Measurements from ENCODE around the gene RPN2.

The RPN2 gene

DNA sequence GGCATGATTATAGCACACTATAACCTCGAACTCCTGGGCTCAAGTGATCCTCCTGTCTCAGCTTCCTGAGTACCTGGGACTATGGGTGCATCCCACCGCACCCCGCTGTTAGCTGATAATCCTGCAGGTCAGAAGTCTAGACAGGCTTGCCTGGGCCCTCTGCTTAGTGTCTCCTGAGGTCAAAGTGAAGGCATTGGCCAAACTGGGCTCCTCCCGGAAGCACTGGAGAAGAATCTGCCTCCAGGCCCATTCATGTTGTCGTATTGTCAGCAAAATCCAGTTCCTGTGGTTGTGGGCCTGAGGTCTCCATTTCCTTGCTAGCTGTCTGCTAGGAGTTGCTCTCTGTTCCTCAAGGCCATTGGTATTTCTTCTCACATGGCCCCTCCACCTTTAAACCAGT lies 6.6 kb downstream of the RPN2 start:
- DNase-seq: no peak

DNA sequence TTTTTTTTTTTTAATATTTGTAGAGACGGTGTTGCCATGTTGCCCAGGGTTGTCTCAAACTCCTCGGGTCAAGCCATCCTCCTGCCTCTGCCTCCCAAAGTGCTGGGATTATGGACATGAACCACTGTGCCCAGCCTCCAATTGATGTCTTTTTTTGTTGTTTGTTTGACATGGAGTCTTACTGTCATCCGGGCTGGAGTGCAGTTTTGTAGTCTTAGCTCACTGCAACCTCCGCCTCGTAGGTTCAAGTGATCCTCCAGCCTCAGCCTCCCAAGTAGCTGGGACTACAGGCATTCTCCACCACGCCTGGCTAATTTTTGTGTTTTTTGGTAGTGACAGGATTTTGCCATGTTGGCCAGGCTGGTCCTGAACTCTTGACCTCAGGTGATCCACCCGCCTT lies 9.7 kb downstream of the RPN2 start:
- DNase-seq: no peak

GRCh38 chr20:37189416-37190016 lies 10.4 kb downstream of the RPN2 start:
- no peak for DNase-seq

GRCh38 chr20:37190354-37191112 lies 11.4 kb downstream of the RPN2 start:
- DNase-seq: no peak

DNA sequence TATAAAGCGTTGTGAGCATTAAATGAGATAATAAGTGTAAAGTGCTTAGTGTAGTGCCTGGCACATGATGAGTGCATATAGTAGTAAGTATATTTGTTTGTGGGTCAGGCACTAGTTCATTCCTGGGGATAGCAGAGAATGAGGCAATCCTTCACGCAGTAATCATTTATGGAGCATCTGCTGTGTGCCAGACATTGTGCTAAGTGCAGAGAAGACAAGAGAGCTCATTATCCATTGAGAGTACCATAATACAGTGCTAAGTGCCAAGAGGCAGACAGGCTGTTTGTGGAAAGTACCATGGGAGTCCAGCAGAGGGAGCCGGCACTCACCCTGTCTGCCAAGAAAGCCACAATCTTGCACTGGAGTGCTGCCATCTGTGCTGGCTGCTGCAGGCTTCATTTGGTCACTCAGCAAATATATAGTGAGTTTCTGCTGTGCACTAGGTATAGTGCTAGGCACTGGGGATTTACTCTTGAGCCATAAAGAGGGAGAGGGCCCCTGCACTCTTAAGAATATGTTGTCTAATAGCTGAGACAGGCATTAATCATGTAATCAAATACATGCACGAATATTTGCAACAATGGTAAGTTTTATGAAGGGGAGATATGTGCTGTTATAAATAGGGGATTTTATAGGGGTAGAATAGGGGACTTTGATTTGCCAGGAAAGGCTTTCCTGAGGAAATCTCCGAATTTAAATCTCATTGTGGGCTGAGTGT lies 13.2 kb downstream of the RPN2 start:
- peak; percentile 87 for DNase-seq

DNA sequence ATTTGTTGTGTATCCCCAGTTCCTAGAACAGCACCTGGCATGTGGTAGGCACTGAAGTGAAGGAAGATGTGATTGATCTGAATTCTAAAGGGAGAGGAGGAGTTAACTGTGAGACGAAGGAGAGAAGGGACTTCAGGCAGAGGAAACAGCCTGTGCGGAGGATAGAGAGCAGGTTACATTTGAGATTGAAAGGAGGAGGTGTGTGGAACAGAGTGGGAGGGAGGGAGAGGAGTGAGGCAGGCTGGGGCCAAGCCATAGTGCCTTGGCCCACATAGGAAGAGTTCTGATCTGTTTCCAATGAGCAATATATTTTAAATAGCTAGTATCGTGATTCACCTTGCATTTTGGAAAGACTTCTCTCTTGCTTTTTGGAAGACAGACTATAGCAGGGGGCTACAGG lies 14.1 kb downstream of the RPN2 start:
- DNase-seq: no peak

- DNase-seq: no peak
Observed at GRCh38 chr20:37193821-37194220, 14.7 kb downstream of the RPN2 start.

GRCh38 chr20:37194621-37195417 lies 15.7 kb downstream of the RPN2 start:
- no peak for DNase-seq

DNA sequence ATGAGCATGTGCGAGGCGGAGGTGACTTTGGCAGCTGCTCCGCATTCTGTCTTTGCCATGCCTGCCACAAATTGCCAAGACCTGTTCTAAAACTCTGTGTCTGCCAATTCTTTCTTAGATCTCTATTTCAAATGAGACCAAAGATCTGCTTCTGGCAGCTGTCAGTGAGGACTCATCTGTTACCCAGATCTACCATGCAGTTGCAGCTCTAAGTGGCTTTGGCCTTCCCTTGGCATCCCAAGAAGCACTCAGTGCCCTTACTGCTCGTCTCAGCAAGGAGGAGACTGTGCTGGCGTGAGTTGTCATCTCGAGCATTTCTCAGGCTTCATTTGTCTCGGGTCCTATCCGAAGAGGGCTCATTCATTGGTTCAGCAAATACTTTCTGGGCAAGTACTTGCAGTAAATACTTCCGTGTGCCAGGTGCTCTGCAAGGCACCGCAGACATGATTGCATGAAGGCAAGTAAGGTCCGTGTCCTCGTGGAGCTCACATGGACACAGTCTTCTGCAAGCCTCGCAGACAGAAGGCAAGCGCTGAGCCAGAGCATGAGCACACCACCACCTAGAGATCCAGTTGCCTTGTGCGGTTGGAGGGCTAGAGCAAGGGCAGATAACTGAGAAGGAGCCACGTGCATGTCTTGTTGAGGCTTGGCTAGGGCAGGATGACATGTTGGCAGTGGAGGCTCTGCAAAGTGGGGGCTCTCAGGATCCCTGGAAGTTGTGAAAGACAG lies 20.0 kb downstream of the RPN2 start:
- DNase-seq: no peak

- no peak for DNase-seq
Observed at GRCh38 chr20:37200376-37200775, 21.2 kb downstream of the RPN2 start.

DNA sequence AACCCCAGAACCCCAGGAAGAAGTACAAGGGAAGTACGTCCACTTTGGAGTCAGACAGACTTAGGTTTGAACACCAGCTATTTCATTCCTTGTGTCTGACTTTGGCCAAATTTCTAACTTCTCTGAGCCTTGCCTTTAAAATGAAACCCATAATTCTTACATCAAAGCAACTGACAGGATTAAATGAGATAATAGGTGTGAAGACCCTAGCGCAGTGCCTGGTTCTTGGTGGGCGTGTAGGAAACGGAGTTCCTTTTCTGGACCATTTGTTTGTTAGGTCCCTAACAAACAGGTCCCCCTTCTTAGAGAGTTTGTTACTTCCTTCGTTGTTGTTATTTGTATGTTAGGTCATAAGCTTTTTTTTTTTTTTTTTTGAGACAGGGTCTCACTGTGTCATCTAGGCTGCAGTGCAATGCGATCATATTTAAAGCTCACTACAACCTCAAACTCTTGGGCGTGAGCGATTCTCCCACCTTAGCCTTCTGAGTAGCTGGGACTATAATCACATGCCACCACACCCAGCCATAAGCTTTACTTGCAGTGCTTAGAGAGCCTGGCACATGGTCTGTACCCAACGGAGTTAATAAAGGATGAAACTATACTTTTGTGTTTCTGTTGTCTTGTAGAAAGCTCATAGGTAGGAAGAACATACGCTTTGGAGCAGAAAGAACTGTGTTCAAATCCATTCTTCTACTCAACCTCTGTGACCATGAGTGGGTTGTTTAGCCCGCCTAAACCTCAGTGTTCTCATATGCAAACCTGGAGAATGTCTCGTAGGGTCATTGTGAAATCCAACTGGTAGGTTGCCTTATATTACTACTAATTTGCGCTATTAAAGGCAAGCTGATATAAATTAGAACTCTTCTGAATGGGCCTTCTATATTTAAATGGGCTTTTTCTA lies 22.0 kb downstream of the RPN2 start:
- no peak for DNase-seq

GRCh38 chr20:37201827-37202162 lies 22.7 kb downstream of the RPN2 start:
- no peak for DNase-seq

GRCh38 chr20:37202267-37202943 lies 23.3 kb downstream of the RPN2 start:
- DNase-seq: peak; percentile 97

DNA sequence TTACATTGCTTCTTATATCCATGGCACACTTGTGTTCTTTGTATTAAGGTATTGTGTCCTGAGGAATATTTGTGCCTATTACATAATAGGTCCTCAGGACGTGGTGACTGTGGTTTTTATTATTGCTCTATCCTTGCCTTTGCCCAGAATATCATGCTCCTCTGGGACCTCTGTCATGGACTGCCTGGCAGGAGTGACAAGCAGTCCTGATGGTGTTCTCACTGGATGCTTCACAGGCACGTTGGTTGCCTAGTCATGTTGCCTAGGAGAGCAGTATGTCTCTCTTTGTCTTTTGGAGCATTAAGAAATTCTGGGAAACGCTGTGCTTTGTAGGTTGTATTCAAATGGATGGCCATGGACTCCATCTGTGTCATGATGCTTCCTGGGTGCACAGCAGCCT lies 24.9 kb downstream of the RPN2 start:
- no peak for DNase-seq

DNA sequence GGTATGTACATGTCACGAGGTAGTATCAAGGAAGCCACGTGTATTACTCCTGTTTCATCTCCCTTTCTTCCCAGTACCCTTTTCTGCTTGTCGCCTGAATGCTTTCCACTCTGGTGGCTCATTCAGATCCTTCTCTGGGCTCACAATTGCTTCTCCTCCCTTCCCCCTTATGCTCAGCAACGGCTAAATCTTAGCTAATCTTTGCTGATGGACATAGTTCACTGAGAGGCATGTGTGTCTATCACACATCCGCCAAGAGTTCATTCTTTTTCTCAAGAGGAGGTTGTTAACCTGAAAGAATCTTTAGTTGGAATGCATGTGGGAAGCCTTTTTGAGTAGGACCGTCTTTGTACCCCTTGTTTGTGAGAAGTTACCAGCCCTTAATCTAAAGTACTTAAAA lies 26.0 kb downstream of the RPN2 start:
- DNase-seq: no peak

GRCh38 chr20:37205794-37206193 lies 26.7 kb downstream of the RPN2 start:
- DNase-seq: no peak

GRCh38 chr20:37207171-37207570 lies 28.0 kb downstream of the RPN2 start:
- DNase-seq: no peak

GRCh38 chr20:37209193-37209592 lies 30.1 kb downstream of the RPN2 start:
- DNase-seq: no peak

DNA sequence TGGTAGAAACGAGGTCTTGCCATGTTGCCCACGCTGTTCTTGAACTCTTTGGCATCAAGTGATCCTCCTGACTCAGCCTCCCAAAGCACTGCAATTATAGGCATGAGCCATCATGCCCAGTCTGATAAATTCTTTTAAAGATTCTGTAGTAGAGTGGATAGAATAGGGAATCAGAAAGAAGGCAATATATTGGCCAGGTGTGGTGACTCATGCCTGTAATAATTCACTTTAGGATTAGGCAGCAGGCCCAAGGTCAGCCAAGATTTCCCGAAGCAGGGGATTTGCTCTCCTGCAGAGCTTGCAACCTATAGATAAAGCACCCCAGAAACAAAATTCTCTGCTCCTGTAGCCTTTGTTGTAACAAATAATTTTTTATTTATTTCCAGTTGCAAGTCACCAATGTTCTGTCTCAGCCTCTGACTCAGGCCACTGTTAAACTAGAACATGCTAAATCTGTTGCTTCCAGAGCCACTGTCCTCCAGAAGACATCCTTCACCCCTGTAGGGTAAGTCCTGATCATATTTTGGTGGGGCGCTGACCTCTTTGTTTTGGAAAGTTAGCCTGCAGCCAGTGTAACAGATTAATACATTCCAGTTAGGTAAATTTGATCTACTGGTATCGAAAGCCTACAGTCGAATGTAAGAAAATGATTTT lies 30.7 kb downstream of the RPN2 start:
- no peak for DNase-seq

GRCh38 chr20:37218441-37218840 lies 39.3 kb downstream of the RPN2 start:
- peak; percentile 8 for DNase-seq
